Muscle layer of colon (tissue), 2 donors: ENCODE measurements around the gene GRAP.
"Not testable (repeated sequence)": the region's sequence is repeated elsewhere in the genome, so short reads cannot be mapped to it uniquely, and the experiment has no call there.

ENCODE experiments used
- H3K27ac ChIP-seq: one replicate; pipeline ENCODE4 v1.7.0; 2013; ENCODE audit warnings: low read depth, mild to moderate bottlenecking, low read length, moderate library complexity
- H3K27me3 ChIP-seq, 2 donors: one replicate each; pipeline ENCODE4 v1.7.0; 2013; ENCODE audit warnings: low read length in 2 of 2, mild to moderate bottlenecking in 2 of 2; ENCODE audit not compliant: insufficient read depth in 2 of 2, control insufficient read depth in 1 of 2
- H3K36me3 ChIP-seq: one replicate; pipeline ENCODE4 v1.7.0; 2013; ENCODE audit warnings: mild to moderate bottlenecking, low read length; ENCODE audit not compliant: insufficient read depth
- H3K4me1 ChIP-seq: one replicate; pipeline ENCODE4 v1.7.0; 2013; ENCODE audit warnings: mild to moderate bottlenecking, low read length; ENCODE audit not compliant: insufficient read depth
- H3K4me3 ChIP-seq, 2 donors: one replicate each; pipeline ENCODE4 v1.7.0; 2013; ENCODE audit warnings: low read length in 2 of 2, low read depth in 1 of 2, mild to moderate bottlenecking in 1 of 2, moderate library complexity in 1 of 2
- H3K9ac ChIP-seq: one replicate; pipeline ENCODE4 v1.7.0; 2013; ENCODE audit warnings: low read length
- H3K9me3 ChIP-seq: one replicate; pipeline ENCODE4 v1.7.0; 2013; ENCODE audit warnings: mild to moderate bottlenecking, low read length
- donor health status: abdominal sarcoma.
- donor health status: Adenocarcinoma of cecum.

Gene GRAP

DNA sequence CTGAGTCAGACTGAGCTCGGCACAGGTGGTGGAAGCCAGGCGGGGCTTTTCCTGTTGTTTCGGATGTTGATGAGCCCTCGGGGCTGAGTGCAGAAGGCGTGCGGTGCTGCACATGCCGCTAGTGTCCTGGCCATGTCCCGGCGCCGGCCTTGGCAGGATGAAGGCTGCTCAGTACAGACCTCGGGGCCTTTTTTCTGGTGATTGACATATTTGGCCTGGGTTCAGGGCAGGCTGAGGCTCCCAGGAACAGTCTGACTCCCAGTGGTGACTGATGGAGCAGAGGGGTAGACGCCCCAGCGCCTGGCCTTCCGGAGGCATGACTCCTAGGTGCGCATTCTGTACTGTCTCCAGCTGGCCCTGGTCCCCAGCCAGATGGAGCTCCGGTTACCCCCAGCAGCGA lies 8.8 kb downstream of the GRAP start:
- not testable (repeated sequence) for H3K36me3 ChIP-seq, H3K27me3 ChIP-seq, H3K4me3 ChIP-seq, H3K4me1 ChIP-seq, H3K9ac ChIP-seq, H3K27ac ChIP-seq, H3K9me3 ChIP-seq

GRCh38 chr17:19037547-19037946 lies 9.2 kb downstream of the GRAP start:
- H3K27ac ChIP-seq, H3K9me3 ChIP-seq, H3K27me3 ChIP-seq, H3K9ac ChIP-seq, H3K4me3 ChIP-seq, H3K4me1 ChIP-seq, H3K36me3 ChIP-seq: not testable (repeated sequence)

- H3K36me3 ChIP-seq, H3K9ac ChIP-seq, H3K4me1 ChIP-seq, H3K4me3 ChIP-seq, H3K9me3 ChIP-seq, H3K27ac ChIP-seq, H3K27me3 ChIP-seq: not testable (repeated sequence)
Measured at GRCh38 chr17:19036186-19036585, 10.6 kb downstream of the GRAP start.

DNA sequence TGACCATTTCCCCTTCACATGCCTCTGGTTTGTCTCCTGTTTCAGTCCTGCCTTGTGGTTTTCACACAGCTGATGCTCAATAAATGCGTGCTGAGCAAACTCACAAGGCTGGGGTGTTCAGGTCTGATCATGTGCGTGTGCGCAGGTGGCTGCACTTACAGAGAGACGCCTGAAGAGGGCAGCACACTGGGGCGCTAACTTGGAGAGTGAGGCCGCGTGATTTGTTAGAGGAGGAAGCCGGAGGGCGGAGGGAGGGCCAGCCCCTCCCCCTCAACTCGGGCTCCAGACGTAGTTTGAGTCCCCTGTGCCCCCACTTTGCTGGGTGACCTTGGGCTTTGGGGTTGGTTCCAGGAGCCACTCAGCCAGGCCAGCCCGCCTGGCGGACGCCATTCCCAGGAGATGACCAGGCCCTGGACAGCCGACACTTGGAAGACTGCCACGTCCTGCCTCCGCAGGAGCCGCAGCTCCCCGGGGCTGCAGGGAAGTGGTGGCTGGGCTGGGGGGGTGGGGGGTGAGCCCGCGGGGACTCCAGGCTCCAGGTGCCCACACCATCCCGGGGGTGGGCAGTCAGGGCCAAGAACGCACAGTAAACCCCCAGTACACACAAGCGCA lies 14.3 kb downstream of the GRAP start:
- H3K4me1 ChIP-seq, H3K36me3 ChIP-seq, H3K9ac ChIP-seq, H3K27ac ChIP-seq, H3K4me3 ChIP-seq, H3K9me3 ChIP-seq, H3K27me3 ChIP-seq: not testable (repeated sequence)

- H3K27ac ChIP-seq, H3K36me3 ChIP-seq, H3K4me3 ChIP-seq, H3K9me3 ChIP-seq, H3K9ac ChIP-seq, H3K27me3 ChIP-seq, H3K4me1 ChIP-seq: not testable (repeated sequence)
Measured at GRCh38 chr17:19031729-19032128, 15.0 kb downstream of the GRAP start.

DNA sequence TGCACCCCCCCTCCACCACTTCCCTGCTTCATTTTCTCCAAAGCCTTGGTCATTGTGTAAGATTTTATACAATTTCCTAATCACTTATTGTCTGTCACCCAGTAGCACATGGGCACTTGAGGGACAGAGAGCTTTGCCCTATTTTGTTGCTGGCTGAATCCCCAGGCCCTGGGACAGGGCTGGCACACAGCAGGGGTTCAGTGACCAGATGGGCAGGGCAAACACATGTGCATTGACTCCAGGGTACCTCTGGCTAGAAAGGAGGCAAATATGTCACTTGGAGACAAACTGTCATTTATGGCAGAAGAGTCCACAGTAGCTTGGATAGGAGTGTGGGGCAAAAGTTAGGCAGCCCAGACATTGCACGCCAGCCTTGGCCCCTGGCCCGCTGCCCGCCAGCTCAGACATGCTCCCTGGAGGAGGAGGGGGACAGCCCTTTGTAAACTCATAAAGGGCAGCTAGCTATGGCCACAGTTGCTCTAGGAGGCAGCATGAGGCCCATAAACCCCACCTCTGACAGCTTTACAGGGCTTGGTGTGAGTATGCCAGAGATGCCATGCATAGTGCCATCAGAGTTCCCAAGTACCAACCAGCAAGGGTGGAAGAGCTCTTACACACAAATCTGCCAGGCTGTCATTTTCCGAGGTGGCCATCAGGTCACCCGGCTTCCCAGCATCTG lies 15.8 kb downstream of the GRAP start:
- not testable (repeated sequence) for H3K27ac ChIP-seq, H3K9me3 ChIP-seq, H3K9ac ChIP-seq, H3K27me3 ChIP-seq, H3K4me3 ChIP-seq, H3K4me1 ChIP-seq, H3K36me3 ChIP-seq

- H3K27ac ChIP-seq, H3K36me3 ChIP-seq, H3K27me3 ChIP-seq, H3K9me3 ChIP-seq, H3K9ac ChIP-seq, H3K4me3 ChIP-seq, H3K4me1 ChIP-seq: not testable (repeated sequence)
Measured at GRCh38 chr17:19029740-19030139, 17.0 kb downstream of the GRAP start.

DNA sequence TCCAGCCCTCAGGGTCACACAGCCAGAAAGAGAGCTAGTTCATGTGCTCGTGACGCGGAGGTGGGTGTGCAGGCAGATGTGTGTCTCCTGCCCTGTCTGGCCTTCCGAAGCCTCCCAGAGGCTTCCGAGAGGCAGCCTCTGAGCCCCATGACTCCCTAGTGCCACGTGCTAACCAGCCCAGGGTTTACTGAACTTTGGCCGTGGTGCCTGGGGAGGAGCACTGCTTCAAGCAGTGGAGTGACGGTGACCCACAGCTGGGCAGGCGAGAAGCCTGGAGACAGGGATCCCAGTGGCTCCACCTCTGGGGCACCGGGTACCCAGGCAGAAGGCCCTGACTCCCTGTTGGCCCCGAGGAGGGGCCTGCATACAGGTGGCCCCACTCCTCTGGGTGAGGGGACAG lies 18.1 kb downstream of the GRAP start:
- not testable (repeated sequence) for H3K9ac ChIP-seq, H3K4me1 ChIP-seq, H3K4me3 ChIP-seq, H3K27ac ChIP-seq, H3K27me3 ChIP-seq, H3K9me3 ChIP-seq, H3K36me3 ChIP-seq

- no peak overlapping the region for H3K27ac ChIP-seq
- no peaks in the 10 kb centered on the region for H3K4me1 ChIP-seq
- no peaks in the 10 kb centered on the region for H3K9me3 ChIP-seq
- no peaks in the 10 kb centered on the region for H3K27me3 ChIP-seq
- no peak overlapping the region for H3K4me3 ChIP-seq
- no peak overlapping the region for H3K9ac ChIP-seq
- H3K36me3 ChIP-seq, result no peaks in the 10 kb centered on the region
Measured at GRCh38 chr17:19024101-19025078, 22.4 kb downstream of the GRAP start.

DNA sequence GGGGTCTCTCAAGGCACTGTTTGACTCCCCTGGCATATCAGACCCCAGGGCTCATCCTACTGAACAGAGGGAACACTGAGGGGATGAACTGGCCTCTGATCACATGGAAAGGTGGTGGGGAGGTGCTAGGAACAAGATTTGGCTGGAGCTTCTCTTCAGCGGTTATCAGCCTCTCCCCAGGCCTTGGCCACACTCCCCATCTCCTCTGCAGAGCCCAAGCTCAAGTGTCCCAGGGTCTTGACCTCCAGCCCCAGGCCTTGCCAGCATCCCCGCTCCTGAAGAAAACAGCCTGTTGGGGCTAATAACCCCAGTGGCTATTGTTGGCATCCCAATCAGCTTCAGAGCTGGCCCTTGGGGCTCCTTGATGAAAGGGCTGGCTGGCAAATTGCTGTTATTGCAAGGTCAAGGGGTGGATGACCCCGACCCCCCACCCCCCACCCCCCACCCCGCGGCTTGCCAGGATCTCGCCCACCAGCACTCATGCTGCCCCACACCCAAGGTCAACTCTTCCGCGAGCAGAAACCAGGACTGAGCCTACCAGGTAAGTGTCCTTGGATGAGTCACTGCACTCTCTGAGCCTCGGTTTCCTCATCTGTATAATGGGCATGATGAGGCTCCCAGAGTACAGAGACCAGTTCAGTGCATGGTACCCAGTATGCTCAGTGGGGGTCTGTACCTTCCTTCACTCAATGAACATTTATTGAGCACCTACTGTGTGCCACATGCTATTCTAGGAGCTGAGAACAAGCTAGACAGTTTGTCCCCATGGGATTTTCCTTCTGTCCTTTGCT lies 23.4 kb downstream of the GRAP start:
- Histone ChIP-seq H3K27ac (no peak overlapping the region), H3K9me3 (no peaks in the 10 kb centered on the region), H3K27me3 (no peaks in the 10 kb centered on the region), H3K36me3 (no peaks in the 10 kb centered on the region), H3K9ac (no peak overlapping the region), H3K4me1 (no peaks in the 10 kb centered on the region), H3K4me3 (no peak overlapping the region)

- H3K36me3 ChIP-seq, result no peaks in the 10 kb centered on the region
Measured at GRCh38 chr17:19022747-19023146, 24.0 kb downstream of the GRAP start.

More at GRCh38 chr17:19022747-19023146, 24.0 kb downstream of the GRAP start:
- no peaks in the 10 kb centered on the region for H3K9me3 ChIP-seq
- no peaks in the 10 kb centered on the region for H3K4me1 ChIP-seq
- no peak overlapping the region for H3K4me3 ChIP-seq
- H3K27me3 ChIP-seq, result no peaks in the 10 kb centered on the region
- H3K9ac ChIP-seq, result no peak overlapping the region
- H3K27ac ChIP-seq, result no peak overlapping the region
